Measurements from ENCODE around the gene FAF1.
"Not testable (repeated sequence)": the region's sequence is repeated elsewhere in the genome, so short reads cannot be mapped to it uniquely, and the experiment has no call there.

Gene FAF1

GRCh38 chr1:50822035-50822776 is 137.9 kb downstream of the FAF1 start:
- no peak for DNase-seq (ENCODE audit: low read depth)
- H3K4me3 ChIP-seq (ENCODE audit: low read depth, low read length), result no peak overlapping the region

GRCh38 chr1:50820545-50820944 is 139.5 kb downstream of the FAF1 start:
- no peak for DNase-seq (ENCODE audit: low read depth)
- no peak overlapping the region for H3K4me3 ChIP-seq (ENCODE audit: low read depth, low read length)

GRCh38 chr1:50812346-50812745 is 147.7 kb downstream of the FAF1 start:
- H3K4me3 ChIP-seq (ENCODE audit: low read depth, low read length), result no peak overlapping the region
- no peak for DNase-seq (ENCODE audit: low read depth)

- no peak for DNase-seq (ENCODE audit: low read depth)
- H3K4me3 ChIP-seq (ENCODE audit: low read depth, low read length), result no peak overlapping the region
Measured at GRCh38 chr1:50808296-50808695, 151.8 kb downstream of the FAF1 start.

DNA sequence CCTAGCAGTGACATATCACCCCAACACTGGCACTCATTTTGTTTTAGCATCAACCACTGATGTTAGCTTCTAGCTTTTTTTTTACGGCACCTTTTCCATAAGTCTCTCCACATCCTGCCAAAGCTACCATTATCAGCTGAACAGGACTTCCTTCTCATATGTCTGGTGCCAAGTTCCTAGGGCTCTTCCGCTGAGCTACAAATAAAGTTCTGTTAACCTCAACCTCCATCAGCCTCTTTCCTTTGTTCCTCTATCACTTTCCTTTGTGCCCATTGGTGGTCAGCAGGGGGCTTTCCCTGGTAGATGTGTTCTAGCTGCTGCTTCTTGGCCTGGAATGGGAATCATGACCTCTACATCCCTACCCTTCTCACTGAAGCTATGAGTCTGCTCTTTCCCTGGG is 163.8 kb downstream of the FAF1 start:
- no peak overlapping the region for H3K4me3 ChIP-seq (ENCODE audit: low read depth, low read length)
- DNase-seq (ENCODE audit: low read depth), result no peak

DNA sequence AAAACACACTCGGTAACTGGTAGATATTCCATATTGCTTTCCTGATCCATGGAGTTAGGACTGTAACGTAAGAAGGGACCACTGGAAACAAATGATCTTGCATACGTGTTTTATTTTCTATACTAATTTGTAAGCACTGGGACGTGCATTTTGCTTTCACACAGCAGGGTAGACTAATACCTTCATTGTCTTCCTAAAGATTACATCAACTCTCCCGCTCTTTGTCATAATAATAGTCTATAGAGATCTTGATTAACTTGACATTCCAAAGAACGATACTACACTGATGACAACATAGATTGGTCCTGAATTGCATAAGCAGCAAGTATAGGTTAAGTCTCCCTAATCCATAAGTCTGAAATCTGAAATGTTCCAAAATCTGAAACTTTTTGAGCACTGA is 166.5 kb downstream of the FAF1 start:
- DNase-seq (ENCODE audit: low read depth), result no peak
- H3K4me3 ChIP-seq (ENCODE audit: low read depth, low read length), result no peak overlapping the region

DNA sequence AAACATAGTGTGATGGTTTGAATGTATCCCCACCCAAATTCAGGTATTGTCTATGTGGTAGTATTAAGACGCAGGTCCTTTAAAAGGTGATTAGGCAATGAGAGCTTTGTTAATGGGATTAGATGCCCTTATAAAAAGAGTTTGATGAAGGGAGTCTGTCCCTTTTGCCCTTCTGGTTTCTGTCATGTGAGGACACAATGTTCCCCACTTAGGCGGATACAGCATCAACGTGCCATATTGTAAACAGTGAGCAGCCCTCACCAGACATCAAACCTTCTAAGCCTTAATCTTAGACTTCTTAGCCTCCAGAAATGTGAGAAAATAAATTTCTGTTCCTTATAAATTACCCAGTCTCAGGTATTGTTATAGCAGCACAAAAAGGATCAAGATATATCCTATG is 172.8 kb downstream of the FAF1 start:
- no peak overlapping the region for H3K4me3 ChIP-seq (ENCODE audit: low read depth, low read length)
- DNase-seq (ENCODE audit: low read depth), result no peak

DNA sequence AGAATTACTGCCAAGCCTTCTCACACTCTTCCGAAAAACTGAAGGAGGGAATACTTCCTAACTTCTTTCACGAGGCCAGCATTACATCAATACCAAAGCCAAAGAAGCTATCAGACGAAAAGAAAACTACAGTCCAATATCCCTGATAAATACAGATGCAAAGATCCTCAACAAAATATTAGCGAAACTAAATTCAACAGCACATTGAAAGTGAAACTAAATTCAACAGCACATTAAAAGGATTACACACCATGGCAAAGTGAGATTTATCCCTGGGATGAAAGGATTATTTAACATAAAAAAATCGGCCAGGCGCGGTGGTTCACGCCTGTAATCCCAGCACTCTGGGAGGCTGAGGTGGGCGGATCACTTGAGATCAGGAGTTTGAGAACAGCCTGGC is 176.8 kb downstream of the FAF1 start:
- DNase-seq (ENCODE audit: low read depth), result no peak

GRCh38 chr1:50780797-50781196 is 179.3 kb downstream of the FAF1 start:
- DNase-seq (ENCODE audit: low read depth), result no peak

More for the DNA sequence above, 176.8 kb downstream of the FAF1 start:
- peak overlapping the region; percentile 2 for H3K4me3 ChIP-seq (ENCODE audit: low read depth, low read length)

DNA sequence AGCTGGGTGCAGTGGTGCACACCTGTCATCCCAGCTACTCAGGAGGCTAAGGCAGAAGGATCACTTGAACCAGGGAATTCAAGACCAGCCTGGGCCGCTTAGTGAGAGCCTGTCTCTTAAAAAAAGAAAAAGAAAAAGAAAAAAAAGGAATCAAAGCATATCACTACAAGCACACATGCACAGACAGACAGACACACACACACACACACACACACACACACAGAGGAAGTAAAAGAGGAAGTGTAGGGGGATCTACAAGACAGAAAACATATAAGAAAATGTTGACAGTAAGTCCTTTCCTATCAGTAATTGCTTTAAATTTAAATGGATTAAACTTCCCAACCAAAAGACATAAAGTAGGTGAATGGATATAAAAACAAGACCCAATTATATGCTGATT is 180.3 kb downstream of the FAF1 start:
- DNase-seq (ENCODE audit: low read depth), result no peak
- H3K4me3 ChIP-seq (ENCODE audit: low read depth, low read length), result no peak overlapping the region

More at GRCh38 chr1:50780797-50781196, 179.3 kb downstream of the FAF1 start:
- H3K4me3 ChIP-seq (ENCODE audit: low read depth, low read length), result no peak overlapping the region

- no peak for DNase-seq (ENCODE audit: low read depth)
- no peak overlapping the region for H3K4me3 ChIP-seq (ENCODE audit: low read depth, low read length)
Measured at GRCh38 chr1:50775740-50776139, 184.3 kb downstream of the FAF1 start.

- H3K4me3 ChIP-seq (ENCODE audit: low read depth, low read length), result no peak overlapping the region
- DNase-seq (ENCODE audit: low read depth), result peak; percentile 18
Measured at GRCh38 chr1:50774759-50775351, 185.2 kb downstream of the FAF1 start.

- DNase-seq (ENCODE audit: low read depth), result no peak
- H3K4me3 ChIP-seq (ENCODE audit: low read depth, low read length), result no peak overlapping the region
Measured at GRCh38 chr1:50766688-50767087, 193.4 kb downstream of the FAF1 start.

- not testable (repeated sequence) for H3K4me3 ChIP-seq (ENCODE audit: low read depth, low read length); DNase-seq (ENCODE audit: low read depth)
Measured at GRCh38 chr1:50756543-50756942, 203.5 kb downstream of the FAF1 start.

DNA sequence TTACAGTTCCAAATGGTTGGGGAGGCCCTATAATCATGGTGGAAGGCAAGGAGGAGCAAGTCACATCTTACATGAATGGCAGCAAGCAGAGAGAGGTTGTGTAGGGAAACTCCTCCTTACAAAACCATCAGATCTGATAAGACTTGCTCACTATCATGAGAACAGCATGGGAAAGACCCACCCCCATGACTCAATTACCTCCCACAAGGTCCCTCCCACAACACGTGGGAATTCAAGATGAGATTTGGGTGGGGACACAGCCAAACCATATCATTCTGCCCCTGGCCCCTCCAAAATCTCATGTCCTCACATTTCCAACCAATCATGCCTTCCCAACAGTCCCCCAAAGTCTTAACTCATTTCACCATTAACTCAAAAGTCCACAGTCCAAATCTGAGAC is 205.3 kb downstream of the FAF1 start:
- not testable (repeated sequence) for DNase-seq (ENCODE audit: low read depth); H3K4me3 ChIP-seq (ENCODE audit: low read depth, low read length)

DNA sequence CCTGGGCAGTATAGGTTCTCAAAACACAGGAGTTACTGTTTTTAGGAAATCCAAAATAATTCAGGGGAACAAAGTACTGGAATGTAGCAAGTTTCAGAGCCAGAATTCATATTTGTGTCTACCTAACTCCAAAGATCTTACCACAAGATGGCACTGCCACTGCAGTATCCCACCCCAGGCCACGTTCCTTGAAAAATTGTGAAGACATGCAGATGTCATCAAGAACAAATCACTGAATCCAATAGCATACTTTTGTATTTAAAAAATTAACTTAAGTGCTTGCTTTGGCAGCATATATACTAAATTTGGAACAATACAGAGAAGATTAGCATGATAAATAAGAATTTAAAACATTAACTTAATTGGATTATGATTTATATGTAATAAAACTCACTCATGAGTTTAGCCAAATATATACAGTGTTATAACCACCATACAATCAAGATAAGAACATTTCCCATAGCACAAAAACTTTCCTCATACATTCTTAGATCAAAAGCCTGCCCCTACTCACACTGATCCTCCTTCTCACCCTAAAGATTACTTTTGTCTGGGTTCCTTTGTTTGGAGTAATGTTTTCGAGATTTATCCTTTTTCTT is 209.9 kb downstream of the FAF1 start:
- no peak for DNase-seq (ENCODE audit: low read depth)
- H3K4me3 ChIP-seq (ENCODE audit: low read depth, low read length), result no peak overlapping the region

DNA sequence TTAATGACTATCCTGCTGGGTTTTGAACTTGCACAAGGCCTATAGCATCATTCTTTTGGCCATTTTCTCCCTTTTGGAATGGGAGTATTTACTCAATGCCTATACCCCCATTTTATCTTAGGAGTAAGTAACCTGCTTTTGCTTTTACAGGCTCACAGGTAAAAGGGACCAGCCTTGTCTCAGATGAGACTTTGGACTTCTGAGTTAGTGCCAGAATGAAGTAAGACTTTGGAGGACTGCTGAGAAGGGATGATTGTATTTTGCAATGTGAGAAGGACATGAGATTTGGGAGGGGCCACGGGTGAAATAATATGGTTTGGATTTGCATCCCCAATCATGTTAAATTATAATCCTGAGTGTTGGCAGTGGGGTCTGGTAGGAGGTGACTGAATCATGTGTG is 212.7 kb downstream of the FAF1 start:
- no peak overlapping the region for H3K4me3 ChIP-seq (ENCODE audit: low read depth, low read length)
- no peak for DNase-seq (ENCODE audit: low read depth)

DNA sequence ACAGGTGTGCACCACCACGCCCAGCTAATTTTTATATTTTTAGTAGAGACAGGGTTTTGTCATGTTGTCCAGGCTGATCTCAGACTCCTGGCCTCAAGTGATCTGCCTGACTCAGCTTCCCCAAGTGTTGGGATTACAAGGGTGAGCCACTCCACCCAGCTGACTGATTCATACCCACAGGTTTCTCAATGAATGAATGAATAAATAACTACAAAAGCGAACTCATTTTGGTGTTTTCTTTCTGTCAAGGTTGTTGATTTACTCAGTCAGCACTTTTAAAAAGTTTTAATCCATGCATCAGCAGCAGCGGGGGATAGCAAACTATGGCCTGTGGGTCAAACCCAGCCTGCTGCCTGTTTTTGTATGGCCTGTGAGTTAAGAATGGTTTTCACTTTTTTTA is 217.5 kb downstream of the FAF1 start:
- no peak for DNase-seq (ENCODE audit: low read depth)
- H3K4me3 ChIP-seq (ENCODE audit: low read depth, low read length), result no peak overlapping the region

- no peak overlapping the region for H3K4me3 ChIP-seq (ENCODE audit: low read depth, low read length)
- no peak for DNase-seq (ENCODE audit: low read depth)
Measured at GRCh38 chr1:50739125-50739524, 220.9 kb downstream of the FAF1 start.

DNA sequence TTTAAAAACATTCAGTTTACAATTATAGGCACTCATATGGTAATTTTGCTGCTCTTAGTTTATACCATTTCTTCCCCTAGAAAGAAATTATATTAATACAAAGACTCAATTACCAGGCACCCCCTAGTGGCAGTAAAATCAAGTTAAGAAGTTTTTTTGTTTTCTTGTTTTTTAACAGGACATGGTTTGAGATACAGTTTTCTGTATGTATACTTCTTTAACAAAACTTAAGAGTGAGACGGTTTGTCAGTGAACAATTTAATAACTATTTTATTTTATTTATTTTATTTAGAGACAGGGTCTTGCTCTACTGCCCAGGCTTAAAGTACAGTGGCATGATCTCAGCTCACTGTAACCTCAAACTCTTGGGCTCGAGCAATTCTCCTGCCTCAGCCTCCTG is 224.6 kb downstream of the FAF1 start:
- no peak for DNase-seq (ENCODE audit: low read depth)
- H3K4me3 ChIP-seq (ENCODE audit: low read depth, low read length), result no peak overlapping the region

GRCh38 chr1:50727578-50727977 is 232.5 kb downstream of the FAF1 start:
- H3K4me3 ChIP-seq (ENCODE audit: low read depth, low read length); DNase-seq (ENCODE audit: low read depth): not testable (repeated sequence)

Data from skeletal muscle cell (primary cell).